ENCODE measurements around the gene GIT2.
A peak's percentile ranks its signal among the peaks of the same experiment; 100 is the strongest.

The GIT2 gene

GRCh38 chr12:109885616-109886015 is 110.6 kb downstream of the GIT2 start:
- no peak for DNase-seq

GRCh38 chr12:109883461-109883860 is 112.7 kb downstream of the GIT2 start:
- no peak for DNase-seq

GRCh38 chr12:109881752-109882151 is 114.4 kb downstream of the GIT2 start:
- DNase-seq = no peak

GRCh38 chr12:109880938-109881337 is 115.2 kb downstream of the GIT2 start:
- no peak for DNase-seq

- peak; percentile 87 for DNase-seq
Measured at GRCh38 chr12:109880043-109880931, 115.9 kb downstream of the GIT2 start, which contains the start of gene GLTP. TSS of gene GLTP (minus strand) at chr12:109880541. CDS start at chr12:109880374, 167 bp downstream.
